Measurements from ENCODE around the gene LIN7B. TPM values are rescaled to one million over a fixed set of nuclear protein-coding genes. Genes with fewer than 3 reads are reported as not detected.
A peak's percentile ranks its signal among the peaks of the same experiment; 100 is the strongest.

Gene LIN7B, protein sequence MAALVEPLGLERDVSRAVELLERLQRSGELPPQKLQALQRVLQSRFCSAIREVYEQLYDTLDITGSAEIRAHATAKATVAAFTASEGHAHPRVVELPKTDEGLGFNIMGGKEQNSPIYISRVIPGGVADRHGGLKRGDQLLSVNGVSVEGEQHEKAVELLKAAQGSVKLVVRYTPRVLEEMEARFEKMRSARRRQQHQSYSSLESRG
- not detected for total RNA-seq (ENCODE audit: insufficient read depth, low replicate concordance)

DNA sequence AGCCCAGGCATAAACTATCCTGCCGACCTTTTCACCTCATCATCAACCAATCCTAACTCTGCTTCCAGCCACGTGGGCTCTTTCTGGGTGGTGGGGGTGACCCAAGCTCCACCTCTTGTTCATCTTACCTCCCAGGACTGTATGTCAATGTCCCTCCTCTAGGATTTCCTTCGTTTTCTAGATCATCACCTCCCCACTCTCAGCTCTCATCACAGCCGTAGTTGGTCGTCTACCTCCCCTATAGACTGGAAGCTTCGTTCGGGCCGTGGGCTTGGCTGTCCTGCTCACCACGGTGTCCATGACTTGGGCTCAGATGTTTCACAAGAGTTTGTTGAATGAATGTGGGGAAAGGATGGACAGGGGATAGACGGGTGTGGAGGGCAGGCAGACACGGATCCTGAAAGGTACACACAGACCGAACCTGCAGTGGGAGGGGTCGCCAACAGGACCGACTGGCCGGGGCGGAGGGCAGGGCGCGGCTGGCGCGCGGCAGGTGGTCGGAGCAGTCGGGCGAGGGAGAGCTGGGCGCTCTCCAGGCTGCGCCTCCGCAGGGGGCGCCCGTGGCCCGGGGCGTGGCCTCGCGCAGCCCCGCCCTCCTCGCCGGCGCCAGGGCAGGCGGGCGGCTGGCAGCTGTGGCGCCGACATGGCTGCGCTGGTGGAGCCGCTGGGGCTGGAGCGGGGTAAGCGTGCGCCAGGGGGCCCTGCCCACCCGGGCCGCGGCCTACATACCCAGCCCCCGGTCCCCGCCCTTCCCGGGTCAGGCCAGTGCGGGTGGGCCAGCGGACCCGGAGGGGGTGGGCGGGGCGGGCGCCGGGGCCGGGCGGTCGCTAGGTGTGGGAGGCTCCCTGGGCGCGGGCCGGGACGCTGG, at the start of gene LIN7B:
Gene LIN7B, plus strand, starts transcription at position 609 of the 868 bp plus-strand sequence. Its CDS starts 35 bp downstream, at position 644.
- DNase-seq (ENCODE audit: low spot score), result peak; percentile 76

DNA sequence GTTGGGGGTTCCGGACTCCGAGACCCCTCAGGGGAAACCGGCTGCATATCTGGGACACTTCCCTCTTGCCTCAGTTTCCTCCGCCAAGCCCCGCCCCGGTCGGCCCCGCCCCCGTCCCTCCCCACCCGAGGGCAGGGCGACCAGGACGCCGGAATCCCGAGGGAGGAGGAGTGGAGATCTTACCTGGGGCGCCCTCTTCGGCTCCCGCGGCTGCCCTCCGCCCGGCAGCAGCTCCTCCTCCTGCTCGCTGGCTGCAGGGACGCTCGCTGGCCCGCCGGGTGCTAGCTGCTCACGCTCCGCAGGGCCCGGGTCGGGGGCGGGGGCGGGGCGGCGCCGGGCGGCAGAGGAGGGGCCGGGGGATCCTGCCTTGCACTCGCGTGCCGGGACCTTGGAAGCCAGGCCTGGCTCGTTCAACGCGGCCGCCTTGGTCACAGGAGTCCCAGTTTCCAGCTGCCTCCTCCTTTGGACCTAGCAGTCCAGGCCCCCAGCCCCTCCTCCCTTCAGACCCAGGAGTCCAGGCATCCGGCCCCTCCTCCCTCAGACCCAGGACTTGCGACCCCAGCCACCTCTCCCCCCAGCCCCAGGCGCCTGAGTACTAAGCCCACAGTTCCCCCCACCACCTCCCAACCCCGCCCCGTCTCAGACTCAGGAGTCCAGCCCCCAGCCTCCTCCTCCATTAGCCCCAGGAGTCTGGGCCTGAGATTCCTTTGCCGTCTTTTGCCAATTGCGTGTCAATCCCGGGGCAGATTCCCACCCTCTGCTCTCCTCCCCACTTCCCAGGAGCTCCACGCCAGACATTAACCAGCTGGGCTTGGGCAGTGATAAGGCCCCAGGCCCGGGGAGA, 49.2 kb upstream of the LIN7B start, which contains the start of gene NTF4:
Gene NTF4, minus strand, starts transcription at position 51 of the 844 bp plus-strand sequence. CDS start 2,821 bp downstream, outside the sequence.
- peak; percentile 64 for DNase-seq (ENCODE audit: low spot score)

DNA sequence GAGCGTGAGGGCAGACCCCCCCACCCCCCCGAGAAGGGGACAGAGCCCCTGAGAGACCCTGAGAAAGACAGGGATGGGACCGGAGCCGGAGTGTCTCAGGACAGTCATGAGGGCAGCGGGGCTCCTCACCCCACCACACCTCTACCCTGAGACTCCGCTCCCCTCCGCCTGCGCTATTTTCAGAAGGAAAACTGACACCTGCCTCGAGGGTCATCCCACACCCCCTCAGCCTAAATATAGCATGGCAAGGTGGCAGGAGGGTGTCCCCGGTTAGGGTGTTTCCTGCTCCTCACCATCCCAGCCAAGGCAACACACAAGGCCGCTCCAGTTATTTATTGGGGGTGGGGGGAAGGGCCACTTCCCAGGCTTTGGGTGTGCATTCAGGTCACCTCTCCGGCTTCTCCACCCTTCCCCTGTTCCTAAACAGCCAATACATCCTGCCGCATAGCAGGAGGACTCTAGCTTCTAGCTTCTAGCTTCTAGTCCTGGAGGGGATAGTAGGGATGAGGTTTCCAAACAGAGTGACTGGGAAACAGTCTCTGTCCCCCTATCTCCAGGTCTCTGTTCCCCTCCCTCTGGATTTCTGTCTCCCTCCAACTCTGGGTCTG, 48.2 kb upstream of the LIN7B start:
- DNase-seq (ENCODE audit: low spot score), result no peak

DNA sequence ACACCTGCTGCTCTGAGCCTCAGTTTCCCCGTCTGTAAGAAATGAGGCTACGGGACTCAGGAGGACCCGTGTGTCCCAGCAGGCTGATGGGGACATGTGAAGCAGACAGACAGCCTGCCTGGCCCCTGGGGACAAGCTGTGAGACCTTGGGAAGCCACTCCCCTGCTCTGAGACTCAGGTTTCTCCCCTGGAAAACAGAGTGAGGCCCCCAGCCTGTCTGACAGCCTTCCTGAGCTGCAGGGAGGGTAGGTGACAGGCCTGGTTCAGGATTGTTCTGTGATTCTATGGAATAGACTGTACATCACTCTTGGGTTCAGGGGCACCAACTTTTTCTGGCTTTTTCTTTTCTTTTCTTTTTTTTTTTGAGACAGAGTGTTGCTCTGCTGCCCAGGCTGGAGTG, 46.6 kb upstream of the LIN7B start:
- peak; percentile 19 for DNase-seq (ENCODE audit: low spot score)

DNA sequence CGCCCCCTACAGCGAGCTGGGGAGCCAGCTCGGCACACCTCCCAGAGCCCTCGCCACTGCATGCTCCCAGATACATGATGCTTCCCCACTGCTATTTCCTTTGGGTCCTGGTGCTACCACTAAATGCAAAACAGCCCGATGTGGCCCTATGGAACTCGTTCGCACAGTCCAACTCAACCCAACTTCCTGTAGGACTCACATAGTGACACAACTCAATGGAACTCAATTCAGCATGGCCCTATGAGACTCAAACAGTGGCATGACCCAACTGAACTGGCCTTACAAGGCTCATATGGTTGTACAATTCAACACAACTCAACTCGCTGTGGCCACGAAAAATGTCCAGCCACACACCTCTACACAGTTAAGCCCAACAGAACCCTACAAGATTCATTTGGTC, 45.1 kb upstream of the LIN7B start:
- DNase-seq (ENCODE audit: low spot score), result no peak

DNA sequence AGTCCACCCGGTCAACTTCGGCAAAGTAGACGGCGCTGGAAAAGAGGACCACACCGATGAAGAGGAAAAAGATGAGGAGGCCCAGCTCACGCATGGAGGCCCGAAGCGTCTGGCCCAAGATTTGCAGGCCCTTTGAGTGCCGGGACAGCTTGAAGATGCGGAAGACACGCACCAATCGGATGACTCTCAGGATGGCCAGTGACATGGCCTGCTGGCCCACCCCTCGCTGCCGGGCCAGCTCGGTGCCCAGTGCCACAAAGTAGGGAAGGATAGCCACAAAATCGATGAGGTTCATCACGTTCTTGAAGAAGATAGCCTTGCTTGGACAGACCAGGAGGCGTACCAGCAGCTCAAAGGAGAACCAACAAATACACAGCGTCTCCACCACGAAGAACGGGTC, 43.8 kb upstream of the LIN7B start:
- no peak for DNase-seq (ENCODE audit: low spot score)

DNA sequence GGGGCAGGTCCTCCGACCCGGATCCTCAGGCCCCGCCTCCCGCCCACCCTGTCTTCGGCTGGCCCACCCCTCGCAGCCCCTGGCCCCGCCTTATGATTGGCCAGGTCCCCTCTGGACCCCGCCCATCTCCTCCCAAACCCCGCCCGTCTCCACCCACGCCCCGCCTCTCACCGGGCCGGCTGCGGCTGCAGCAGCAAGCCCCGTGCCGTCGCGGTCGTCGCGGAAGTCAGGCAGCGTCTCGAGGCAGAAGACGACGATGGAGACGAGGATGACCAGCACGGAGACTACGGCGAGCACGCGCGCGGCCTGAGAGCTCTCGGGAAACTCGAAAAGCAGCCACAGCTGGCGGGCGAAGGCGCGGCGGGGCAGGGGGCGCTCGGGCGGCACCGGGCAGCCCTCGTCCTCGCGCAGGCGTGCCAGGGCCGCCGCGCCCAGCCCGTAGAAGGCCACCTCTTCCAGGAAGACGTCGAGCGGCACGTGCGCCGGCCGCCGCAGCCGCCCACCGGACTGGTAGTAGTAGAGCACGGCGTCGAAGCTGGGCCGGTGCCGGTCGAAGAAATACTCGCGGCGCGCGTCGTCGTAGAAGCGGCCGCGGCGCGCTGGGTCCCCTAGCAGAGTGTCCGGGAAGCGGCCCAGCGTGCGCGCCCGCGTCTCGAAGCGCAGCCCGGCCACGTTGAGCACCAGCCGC, 42.2 kb upstream of the LIN7B start:
- DNase-seq (ENCODE audit: low spot score), result no peak

DNA sequence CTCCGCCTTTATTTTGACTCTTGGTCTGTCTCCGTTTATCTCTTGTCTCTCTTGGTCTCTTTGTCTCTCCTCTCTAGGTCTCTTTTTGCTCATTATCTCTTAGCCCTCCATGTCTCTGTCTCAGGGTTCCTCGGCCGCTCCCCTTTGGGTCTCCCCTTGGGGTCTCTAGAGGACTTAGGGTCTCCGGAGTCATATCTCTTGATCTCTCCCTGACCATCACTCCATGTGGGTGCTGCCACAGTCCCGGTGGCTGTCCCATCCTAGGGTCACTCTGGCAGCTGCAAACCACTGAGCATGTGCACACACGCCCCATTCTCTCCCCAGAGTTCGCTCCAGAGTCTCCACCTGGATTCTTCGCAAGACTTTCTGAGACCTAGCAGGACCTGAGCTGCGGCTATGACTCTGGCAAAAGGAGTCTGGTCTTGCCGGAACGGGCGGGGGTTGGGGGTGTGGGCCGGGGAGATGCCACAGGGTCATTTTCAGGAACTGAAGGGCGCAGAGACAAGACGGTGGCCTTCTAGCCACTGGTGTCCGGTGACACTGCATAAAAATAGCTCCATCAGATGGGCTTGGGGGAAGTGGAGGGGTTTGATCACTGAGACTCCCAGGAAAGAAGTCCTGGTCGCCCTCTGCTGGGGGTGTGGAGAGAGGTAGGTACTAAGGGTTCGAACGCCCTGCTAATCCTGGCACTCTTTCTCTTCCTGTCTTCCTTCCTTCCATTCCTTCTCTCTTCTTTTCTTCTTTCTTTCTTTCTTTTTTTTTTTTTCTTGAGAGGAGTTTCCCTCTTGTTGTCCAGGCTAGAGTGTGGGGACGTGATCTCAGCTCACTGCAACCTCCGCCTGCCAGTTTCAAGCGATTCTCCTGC, 40.4 kb upstream of the LIN7B start:
- DNase-seq (ENCODE audit: low spot score), result no peak

DNA sequence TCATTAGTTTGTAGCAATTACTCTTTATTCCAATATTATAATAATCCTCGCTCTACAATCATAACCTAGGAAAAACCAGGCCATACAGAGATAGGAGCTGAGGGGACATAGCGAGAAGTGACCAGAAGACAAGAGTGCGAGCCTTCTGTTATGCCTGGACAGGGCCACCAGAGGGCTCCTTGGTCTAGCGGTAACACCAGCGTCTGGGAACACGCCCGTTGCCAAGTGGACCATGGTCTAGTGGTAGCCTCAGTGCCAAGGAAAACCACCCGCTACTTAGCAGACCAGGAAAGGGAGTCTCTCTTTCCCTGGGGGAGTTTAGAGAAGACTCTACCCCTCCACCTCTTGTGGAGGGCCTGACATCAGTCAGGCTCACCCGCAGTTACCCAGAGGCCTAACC, 39.3 kb upstream of the LIN7B start:
- DNase-seq (ENCODE audit: low spot score), result peak; percentile 40

DNA sequence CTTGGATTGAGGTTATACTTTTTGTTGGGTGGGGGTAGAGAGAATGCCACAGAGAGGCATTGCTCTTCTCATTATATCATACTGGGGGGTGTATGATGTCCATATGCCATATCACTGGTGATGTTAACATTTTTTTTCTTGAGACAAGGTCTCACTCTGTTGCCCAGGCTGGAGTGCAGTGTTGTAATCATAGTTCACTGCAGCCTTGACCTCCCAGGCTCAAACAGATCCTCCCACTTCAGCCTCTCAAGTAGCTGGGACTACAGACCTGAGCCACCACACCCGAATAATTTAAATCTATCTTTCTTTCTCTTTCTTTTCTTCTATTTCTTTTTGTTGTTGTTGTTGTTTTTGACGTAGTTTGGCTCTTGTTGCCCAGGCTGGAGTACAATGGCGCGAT, 33.8 kb upstream of the LIN7B start:
- DNase-seq (ENCODE audit: low spot score), result no peak

DNA sequence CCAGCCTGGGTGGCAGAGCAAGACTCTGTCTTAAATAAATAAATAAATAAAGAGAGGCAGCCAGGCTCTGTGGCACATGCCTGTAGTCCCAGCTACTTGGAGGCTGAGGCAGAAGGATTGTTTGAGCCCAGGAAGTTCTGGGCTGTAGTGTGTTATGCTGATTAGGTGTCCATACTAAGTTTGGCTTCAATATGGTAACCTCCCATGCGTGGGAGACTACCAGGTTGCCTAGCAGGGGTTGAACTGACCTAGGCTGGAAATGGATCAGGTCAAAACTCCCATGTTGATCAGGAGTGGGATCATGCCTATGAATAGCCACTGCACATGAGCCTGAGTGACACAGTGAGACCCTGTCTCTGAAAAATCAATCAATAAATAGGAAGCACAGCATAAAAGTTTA, 32.9 kb upstream of the LIN7B start:
- no peak for DNase-seq (ENCODE audit: low spot score)

DNA sequence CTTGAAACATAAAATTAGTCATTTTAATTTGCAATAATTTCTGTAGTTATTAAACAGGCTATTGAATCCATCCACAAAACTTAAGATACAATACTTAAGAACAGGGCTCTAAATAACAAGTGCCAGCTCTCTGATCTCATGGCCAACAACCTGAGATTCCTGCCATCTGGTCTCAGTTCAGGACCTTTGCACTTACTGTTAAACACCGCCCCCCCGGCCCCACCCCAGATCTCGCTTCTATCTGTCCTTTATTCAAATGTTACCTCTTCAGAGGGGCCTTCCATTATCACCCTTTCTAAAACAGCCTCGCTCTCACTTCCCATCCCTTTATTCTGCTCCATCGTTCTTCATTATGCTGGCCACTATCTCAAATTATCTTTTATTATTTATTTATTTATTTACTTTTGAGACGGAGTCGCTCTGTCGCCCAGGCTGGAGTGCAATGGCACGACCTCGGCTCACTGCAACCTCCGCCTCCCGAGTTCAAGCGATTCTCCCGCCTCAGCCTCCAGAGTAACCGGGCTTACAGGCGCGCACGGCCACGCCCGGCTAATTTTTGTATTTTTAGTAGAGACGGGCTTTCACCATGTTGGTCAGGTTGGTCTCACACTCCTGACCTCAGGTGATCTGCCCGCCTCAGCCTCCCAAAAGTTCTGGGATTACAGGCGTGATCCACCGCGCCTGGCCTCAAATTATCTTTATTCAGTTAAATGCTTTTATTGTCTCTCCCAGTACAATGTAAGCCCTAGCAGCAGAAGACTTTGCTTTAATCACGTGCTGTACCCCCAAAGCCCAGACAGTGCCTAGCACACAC, 29.8 kb upstream of the LIN7B start:
- no peak for DNase-seq (ENCODE audit: low spot score)

DNA sequence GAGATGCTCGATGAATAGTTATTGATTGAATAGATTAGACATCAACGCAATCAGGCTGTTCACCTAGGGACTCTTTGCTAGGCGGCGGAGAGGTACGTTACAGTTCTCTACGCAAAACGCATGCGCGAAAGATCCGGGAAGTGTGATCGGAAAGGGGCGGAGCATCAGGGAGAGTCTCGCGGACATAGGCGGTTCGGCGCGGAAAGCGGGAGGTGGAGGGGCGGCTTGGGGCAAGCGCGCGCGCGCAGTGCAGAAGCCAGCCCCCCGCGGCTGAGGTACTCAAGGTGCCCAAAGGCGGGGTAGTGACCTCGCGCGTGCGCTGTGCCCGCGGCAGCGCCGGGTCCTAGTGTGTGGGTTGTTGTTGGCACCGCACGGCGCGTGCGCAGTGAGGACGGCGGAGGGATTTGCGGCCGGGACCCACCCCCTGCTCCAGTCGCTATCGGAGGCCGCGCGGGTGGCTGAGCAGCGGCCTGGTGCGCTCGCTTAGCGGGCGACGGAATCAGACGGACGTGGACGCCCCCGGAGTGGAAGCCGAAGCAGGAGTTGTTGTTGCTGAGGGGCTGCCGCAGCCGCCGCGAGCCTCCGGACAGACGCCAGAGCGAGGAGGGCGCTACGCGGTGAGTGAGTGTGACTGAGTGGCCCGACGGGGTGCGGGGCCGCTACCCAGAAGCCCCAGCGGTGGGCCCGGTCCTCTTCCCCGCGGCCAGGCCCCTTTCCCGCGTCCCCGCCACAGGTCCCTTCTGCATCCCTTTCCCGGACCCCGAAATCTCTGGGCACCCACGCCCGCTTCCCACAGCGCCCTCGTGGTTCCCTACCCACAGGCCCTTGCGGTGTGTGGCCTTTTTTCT, 28.9 kb upstream of the LIN7B start, which contains the start of gene SNRNP70:
Gene SNRNP70, plus strand, starts transcription at position 432 of the 848 bp plus-strand sequence. CDS start 964 bp downstream, outside the sequence.
- peak; percentile 99 for DNase-seq (ENCODE audit: low spot score)

DNA sequence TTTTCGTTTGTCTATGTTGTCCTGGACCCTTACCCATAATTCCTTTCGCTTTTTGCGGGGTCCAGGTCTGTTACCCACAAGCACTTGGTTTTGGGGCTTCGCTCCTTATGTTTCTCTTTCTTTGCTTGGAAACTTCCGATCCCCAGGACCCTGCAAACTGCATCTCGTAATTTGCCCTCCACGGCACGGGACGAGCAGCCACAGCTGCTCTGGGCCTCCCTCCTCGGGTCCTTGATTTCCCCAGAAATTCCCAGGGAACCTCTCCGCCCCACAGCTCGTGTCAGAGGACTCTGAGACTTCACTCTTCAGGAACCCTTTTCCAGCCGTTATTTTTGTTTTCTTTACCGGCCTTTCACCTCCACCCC, 28.3 kb upstream of the LIN7B start:
- no peak for DNase-seq (ENCODE audit: low spot score)

DNA sequence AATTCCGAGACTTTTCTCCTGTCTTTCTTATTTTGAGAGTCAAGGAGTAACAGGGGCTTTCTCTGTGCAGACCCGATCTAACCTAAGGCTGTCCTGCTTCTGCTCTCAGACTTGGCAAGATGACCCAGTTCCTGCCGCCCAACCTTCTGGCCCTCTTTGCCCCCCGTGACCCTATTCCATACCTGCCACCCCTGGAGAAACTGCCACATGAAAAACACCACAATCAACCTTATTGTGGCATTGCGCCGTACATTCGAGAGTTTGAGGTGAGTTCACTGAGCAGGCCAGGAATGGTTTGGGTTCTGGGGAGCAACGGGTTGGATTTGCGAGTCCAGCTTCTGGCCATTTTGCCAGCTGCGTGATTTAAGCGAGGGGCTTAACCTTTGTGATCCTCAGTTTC, 27.9 kb upstream of the LIN7B start:
- DNase-seq (ENCODE audit: low spot score), result no peak

DNA sequence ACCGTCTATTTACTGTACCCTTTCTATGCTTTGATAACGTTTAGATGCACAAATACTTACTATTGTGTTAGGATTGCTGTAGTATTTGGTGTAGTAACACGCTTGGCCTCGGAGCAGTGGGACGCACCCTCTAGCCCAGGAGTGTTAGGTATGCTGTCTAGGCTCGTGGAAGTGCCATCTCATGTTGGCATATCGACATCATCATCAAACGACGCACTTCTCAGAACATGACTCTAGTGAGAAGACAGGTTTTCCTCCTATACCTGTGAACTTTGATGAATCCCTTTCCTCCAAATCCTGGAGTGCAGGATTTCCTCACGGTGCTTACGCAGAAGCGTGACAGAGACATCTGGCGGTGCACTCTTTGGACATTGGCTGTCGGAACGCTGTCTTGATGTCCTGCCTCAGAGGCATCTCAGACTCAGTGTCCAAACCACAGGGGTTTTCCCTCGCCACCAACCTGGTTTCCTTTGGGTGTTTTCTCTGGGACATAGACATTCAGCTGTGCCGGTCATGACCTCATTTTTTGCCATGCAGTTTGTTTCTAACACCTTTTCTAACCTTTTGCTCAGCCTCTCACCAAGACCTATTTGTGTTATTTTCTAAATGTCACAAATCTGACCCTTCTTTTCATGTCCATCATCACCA, 22.7 kb upstream of the LIN7B start:
- DNase-seq (ENCODE audit: low spot score), result no peak

DNA sequence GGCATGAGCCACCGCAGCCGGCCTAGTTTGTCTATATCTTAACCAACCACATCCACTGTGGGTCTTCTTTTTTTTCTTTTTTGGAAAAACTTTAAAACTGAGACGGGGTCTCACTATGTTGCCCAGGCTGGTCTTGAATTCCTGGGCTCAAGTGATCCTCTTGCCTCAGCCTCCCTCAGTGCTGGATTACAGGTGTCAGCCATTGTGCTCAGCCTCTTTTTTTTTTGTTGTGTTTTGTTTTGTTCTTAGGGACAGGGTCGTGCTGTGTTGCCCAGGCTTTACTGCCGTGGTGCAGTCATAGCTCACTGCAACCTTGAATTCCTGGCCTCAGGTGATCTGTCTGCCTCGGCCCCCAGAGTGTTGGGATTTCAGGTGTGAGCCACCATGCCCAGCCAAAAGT, 21.5 kb upstream of the LIN7B start:
- no peak for DNase-seq (ENCODE audit: low spot score)
